HepG2 (cell line): ENCODE data around the gene MED13L. TPM values are rescaled to one million over a fixed set of nuclear protein-coding genes. Genes with fewer than 3 reads are reported as not detected.
A peak's percentile ranks its signal among the peaks of the same experiment; 100 is the strongest.

ENCODE experiments used
- CHD2 ChIP-seq: IDR thresholded peaks from 2 replicates; pipeline ENCODE4 v1.6.1; 2011; ENCODE audit warnings: low read depth, low read length, improper control_type of control experiment
- DRAP1 ChIP-seq: IDR thresholded peaks from 2 replicates; pipeline ENCODE4 v1.6.1; 2016; ENCODE audit warnings: missing genetic modification reagents, missing compliant biosample characterization
- ELF1 ChIP-seq: sonication (generic); formaldehyde crosslinking; IDR thresholded peaks from 2 replicates; pipeline ENCODE4 v1.4.0; 2020; ENCODE audit warnings: missing genetic modification reagents
- ELF3 ChIP-seq: IDR thresholded peaks from 2 replicates; pipeline ENCODE4 v1.6.1; 2016; ENCODE audit warnings: missing genetic modification reagents, missing compliant biosample characterization
- FOXP4 ChIP-seq: sonication (generic); formaldehyde crosslinking; IDR thresholded peaks from 2 replicates; pipeline ENCODE4 v1.4.0; 2020; ENCODE audit warnings: missing genetic modification reagents
- KAT8 ChIP-seq: IDR thresholded peaks from 2 replicates; pipeline ENCODE4 v1.6.1; 2016; ENCODE audit warnings: missing genetic modification reagents, missing compliant biosample characterization
- PAF1 ChIP-seq: IDR thresholded peaks from 2 replicates; pipeline ENCODE4 v1.6.1; 2016; ENCODE audit warnings: missing genetic modification reagents, missing compliant biosample characterization
- POLR2G ChIP-seq: fragments of 200-400 bp; formaldehyde crosslinking; IDR thresholded peaks from 2 replicates; pipeline ENCODE4 v1.6.1; 2018; ENCODE audit warnings: mild to moderate bottlenecking, low read depth, low read length, moderate library complexity
- PRDM4 ChIP-seq: sonication (generic); formaldehyde crosslinking; IDR thresholded peaks from 2 replicates; pipeline ENCODE4 v1.9.0; 2021; ENCODE audit warnings: missing genetic modification reagents, borderline replicate concordance
- RXRA ChIP-seq: sonication (generic); formaldehyde crosslinking; IDR thresholded peaks from 2 replicates; pipeline ENCODE4 v1.5.1; 2020; ENCODE audit warnings: missing genetic modification reagents
- TAF1 ChIP-seq: sonication (generic); formaldehyde crosslinking; IDR thresholded peaks from 2 replicates; pipeline ENCODE4 v1.4.0; 2020; ENCODE audit warnings: missing genetic modification reagents
- TCF12 ChIP-seq, 2 experiments: fragments of 450-650 bp in 1 of 2; sonication (generic) in 1 of 2; formaldehyde crosslinking in 1 of 2; IDR thresholded peaks; 2 replicates each; pipeline versions ENCODE4 v1.6.1 to v1.8.0; 2017 to 2022; ENCODE audit warnings: antibody characterized with exemption in 1 of 2, mild to moderate bottlenecking in 1 of 2, missing genetic modification reagents in 1 of 2, moderate library complexity in 1 of 2
- ZNF256 ChIP-seq: sonication (generic); formaldehyde crosslinking; conservative IDR thresholded peaks from 2 replicates; pipeline ENCODE4 v1.4.0; 2020; ENCODE audit warnings: missing genetic modification reagents
- ZNF337 ChIP-seq: sonication (generic); formaldehyde crosslinking; IDR thresholded peaks from 2 replicates; pipeline ENCODE4 v1.5.1; 2020; ENCODE audit warnings: missing genetic modification reagents, low read depth, mild to moderate bottlenecking, borderline replicate concordance
- ZNF34 ChIP-seq: sonication (generic); formaldehyde crosslinking; IDR thresholded peaks from 2 replicates; pipeline ENCODE4 v1.4.0; 2020; ENCODE audit warnings: mild to moderate bottlenecking, missing genetic modification reagents, borderline replicate concordance
- ZNF710 ChIP-seq: sonication (generic); formaldehyde crosslinking; IDR thresholded peaks from 2 replicates; pipeline ENCODE4 v1.5.0; 2020; ENCODE audit warnings: mild to moderate bottlenecking, missing genetic modification reagents, borderline replicate concordance
- ZNF775 ChIP-seq: sonication (generic); formaldehyde crosslinking; IDR thresholded peaks from 2 replicates; pipeline ENCODE4 v1.4.0; 2020; ENCODE audit warnings: missing genetic modification reagents, mild to moderate bottlenecking, moderate library complexity, borderline replicate concordance
- ZNF776 ChIP-seq: sonication (generic); formaldehyde crosslinking; IDR thresholded peaks from 2 replicates; pipeline ENCODE4 v1.4.0; 2020; ENCODE audit warnings: mild to moderate bottlenecking, missing genetic modification reagents
- ZNF782 ChIP-seq: sonication (generic); formaldehyde crosslinking; IDR thresholded peaks from 2 replicates; pipeline ENCODE4 v1.4.0; 2020; ENCODE audit warnings: missing genetic modification reagents, mild to moderate bottlenecking, borderline replicate concordance
- ZNF792 ChIP-seq: IDR thresholded peaks from 2 replicates; pipeline ENCODE4 v1.6.1; 2016
- polyA plus RNA-seq, 8 experiments: library from polyadenylated mRNA; depleted of rRNA in 3 of 8; stranded (reverse) in 7 of 8; unstranded in 1 of 8; fragments of >200 nt; fragmentation: Illumina TruSeq in 4 of 8; extraction: Trizol in 4 of 8; gene quantifications; 2 replicates each; pipeline versions ENCODE4 v1.2.1 to v1.2.3, GENCODE V29; 2011 to 2016; ENCODE audit warnings: low read depth in 4 of 8, missing spikeins in 1 of 8, mixed read lengths in 1 of 8; ENCODE audit not compliant: insufficient read depth in 1 of 8
- total RNA-seq, 5 experiments: library from RNA; depleted of rRNA; stranded (reverse); fragments of >200 nt; fragmentation: Illumina TruSeq; extraction: Trizol; gene quantifications; 2 replicates each; pipeline ENCODE4 v1.2.3, GENCODE V29; 2016; ENCODE audit warnings: low read depth in 1 of 5

The MED13L gene
- total and polyA plus RNA-seq, 2 of the 13 experiments (the other 11 are each of a cell fraction or from before 2014, with no cell fraction given), result 24.8 to 38.9 TPM

- TF ChIP-seq KAT8, result peak; percentile 50; the same call in 1 of the 2 replicates
- TF ChIP-seq POLR2G, result no peak
- peak; percentile 41; the same call in 1 of the 2 replicates for TF ChIP-seq TAF1 (CRISPR knock-in tag)
- TF ChIP-seq ELF3 (CRISPR knock-in tag), result peak; percentile 82; the same call in 1 of the 2 replicates
- no peak for TF ChIP-seq ZNF776
- TF ChIP-seq CHD2, result peak; percentile 85
- no peak for TF ChIP-seq PRDM4 (CRISPR knock-in tag)
- TF ChIP-seq TCF12 (IDR thresholded peaks at IDR 0.05), result no peak
- TF ChIP-seq TCF12 (CRISPR knock-in tag; IDR thresholded peaks at IDR 0.05), result no peak
- TF ChIP-seq ZNF710, result no peak
- no peak for TF ChIP-seq RXRA (CRISPR knock-in tag)
- no peak for TF ChIP-seq ZNF34 (CRISPR knock-in tag)
- TF ChIP-seq ZNF337 (CRISPR knock-in tag), result no peak
- no peak for TF ChIP-seq ZNF792 (CRISPR knock-in tag)
- peak; percentile 55; the same call in 1 of the 2 replicates for TF ChIP-seq ELF1 (CRISPR knock-in tag)
- no peak for TF ChIP-seq ZNF256 (CRISPR knock-in tag)
- TF ChIP-seq DRAP1 (CRISPR knock-in tag), result peak; percentile 76
- TF ChIP-seq ZNF775 (CRISPR knock-in tag), result no peak
- TF ChIP-seq FOXP4 (CRISPR knock-in tag), result no peak
- TF ChIP-seq PAF1, result no peak
- no peak for TF ChIP-seq ZNF782 (CRISPR knock-in tag)
Observed at GRCh38 chr12:115918763-115919162, 358.7 kb downstream of the MED13L start (continued).
